Keratinocyte (primary cell): ENCODE results near the gene IL7R. TPM values are rescaled to one million over a fixed set of nuclear protein-coding genes. Genes with fewer than 3 reads are reported as not detected.
A peak's percentile ranks its signal among the peaks of the same experiment; 100 is the strongest.
"Not testable (repeated sequence)": the region's sequence is repeated elsewhere in the genome, so short reads cannot be mapped to it uniquely, and the experiment has no call there.

Source experiments
- DNase-seq: peaks from one replicate; pipeline ENCODE4 v3.0.0-alpha.2; 2011; ENCODE audit warnings: low read depth, missing footprints, low spot score
- FAIRE-seq: peaks from 2 replicates; lab custom pipeline; 2011; peaks lifted over from hg19 to GRCh38; lab: Jason Lieb, UNC
- H2AFZ ChIP-seq: 2 replicates; pipeline ENCODE4 v1.6.0; 2012; ENCODE audit warnings: low read length, control low read depth, inconsistent platforms; ENCODE audit not compliant: control insufficient read depth
- H3K27ac ChIP-seq: 2 replicates; pipeline ENCODE4 v1.5.1; 2011; ENCODE audit warnings: low read length; ENCODE audit not compliant: control insufficient read depth, insufficient read depth
- H3K27me3 ChIP-seq: 3 replicates; pipeline ENCODE4 v1.6.0; 2011; ENCODE audit warnings: low read length; ENCODE audit not compliant: control insufficient read depth, insufficient read depth; ENCODE audit errors: extremely low read depth
- H3K36me3 ChIP-seq, 2 experiments: 2 replicates in 1 of 2; 3 replicates in 1 of 2; pipeline ENCODE4 v1.5.1; 2011; ENCODE audit warnings: low read length in 2 of 2, mild to moderate bottlenecking in 1 of 2; ENCODE audit not compliant: control insufficient read depth in 2 of 2, insufficient read depth in 2 of 2; ENCODE audit errors: extremely low read depth in 1 of 2
- H3K4me1 ChIP-seq: 3 replicates; pipeline ENCODE4 v1.5.1; 2011; ENCODE audit warnings: low read length; ENCODE audit not compliant: control insufficient read depth, insufficient read depth; ENCODE audit errors: extremely low read depth
- H3K4me2 ChIP-seq: 3 replicates; pipeline ENCODE4 v1.6.0; 2011; ENCODE audit warnings: low read depth, low read length; ENCODE audit not compliant: control insufficient read depth, insufficient read depth; ENCODE audit errors: extremely low read depth
- H3K4me3 ChIP-seq, 3 experiments: fragments of 200-600 bp in 1 of 3; sonication (generic) in 1 of 3; 2 replicates in 2 of 3; 3 replicates in 1 of 3; pipeline ENCODE4 v1.5.1; 2011 to 2016; ENCODE audit warnings: low read length in 3 of 3, mild to moderate bottlenecking in 3 of 3, control low read depth in 2 of 3, inconsistent platforms in 1 of 3, low read depth in 1 of 3, mixed read lengths in 1 of 3, mixed run types in 1 of 3, moderate library complexity in 1 of 3; ENCODE audit not compliant: control insufficient read depth in 2 of 3, insufficient read depth in 2 of 3; ENCODE audit errors: extremely low read depth in 1 of 3
- H3K79me2 ChIP-seq: 2 replicates; pipeline ENCODE4 v1.6.0; 2012; ENCODE audit warnings: low read length; ENCODE audit not compliant: control insufficient read depth, insufficient read depth
- H3K9ac ChIP-seq: 3 replicates; pipeline ENCODE4 v1.6.0; 2011; ENCODE audit warnings: low read length; ENCODE audit not compliant: control insufficient read depth, insufficient read depth; ENCODE audit errors: extremely low read depth
- H3K9me1 ChIP-seq: 3 replicates; pipeline ENCODE4 v1.6.0; 2011; ENCODE audit warnings: low read length; ENCODE audit not compliant: control insufficient read depth, insufficient read depth; ENCODE audit errors: extremely low read depth
- H3K9me3 ChIP-seq: 2 replicates; pipeline ENCODE4 v1.5.1; 2012; ENCODE audit warnings: low read depth, low read length; ENCODE audit not compliant: control insufficient read depth
- H4K20me1 ChIP-seq: 3 replicates; pipeline ENCODE4 v1.6.0; 2011; ENCODE audit warnings: low read length; ENCODE audit not compliant: control insufficient read depth, insufficient read depth; ENCODE audit errors: extremely low read depth
- CTCF ChIP-seq, 3 experiments: IDR thresholded peaks in 1 of 3; conservative IDR thresholded peaks in 1 of 3; optimal IDR thresholded peaks in 1 of 3; 2 replicates in 2 of 3; 3 replicates in 1 of 3; pipeline versions ENCODE3 to v1.5.1; 2011; ENCODE audit warnings: low read length in 3 of 3, mild to moderate bottlenecking in 3 of 3, moderate library complexity in 2 of 3, control low read depth in 1 of 3, inconsistent platforms in 1 of 3; ENCODE audit not compliant: insufficient read depth in 2 of 3; ENCODE audit errors: extremely low read depth in 1 of 3
- EZH2 ChIP-seq: IDR thresholded peaks from one replicate; pipeline ENCODE4 v1.6.1; 2012; ENCODE audit warnings: inconsistent platforms, mild to moderate bottlenecking, low read length, moderate library complexity
- dilution Hi-C: fragments of 300-500 bp; cut with MboI; formaldehyde crosslinking; loops from one replicate; pipeline ENCODE4 v1.7.0; 2020; ENCODE audit warnings: low sequenced_read_pairs; ENCODE audit not compliant: extremely low pct_ligation_motif_present
- polyA plus RNA-seq, 5 experiments: library from polyadenylated mRNA; depleted of rRNA in 3 of 5; stranded (reverse) in 3 of 5; stranded (forward) in 1 of 5; unstranded in 1 of 5; fragments of >200 nt; gene quantifications; 1 replicate in 1 of 5; 2 replicates in 3 of 5; 3 replicates in 1 of 5; pipeline versions ENCODE4 v1.2.1 to v1.2.3, GENCODE V29; 2011 to 2012; ENCODE audit warnings: missing spikeins in 2 of 5, low read depth in 1 of 5, low replicate concordance in 1 of 5

IL7R gene
- polyA plus RNA-seq, 1 donor (not counting 4 experiments of a cell fraction or from before 2014, with no cell fraction given), result 4.7 TPM

GRCh38 chr5:35854248-35854647, 2.4 kb upstream of the IL7R start:
- Histone ChIP-seq H3K4me3 (no peak overlapping the region), H2AFZ (peak overlapping the region; percentile 20), H3K9me3 (no peaks in the 10 kb centered on the region), H3K9ac (no peak overlapping the region), H3K27me3 (no peaks in the 10 kb centered on the region), H4K20me1 (no peaks in the 10 kb centered on the region), H3K4me1 (peaks cover 39% of the 10 kb centered on the region), H3K9me1 (no peaks in the 10 kb centered on the region), H3K27ac (no peak overlapping the region), H3K79me2 (no peaks in the 10 kb centered on the region), H3K36me3 (no peaks in the 10 kb centered on the region), H3K4me2 (no peak overlapping the region)
- TF ChIP-seq EZH2 (no peak), CTCF (optimal IDR thresholded peaks at IDR 0.05 in 1 of 3, IDR thresholded peaks at IDR 0.05 in 1 of 3, conservative IDR thresholded peaks at IDR 0.05 in 1 of 3; ENCODE audit: extremely low read depth in 1 of 3, insufficient read depth in 2 of 3, low read length in 3 of 3) (no peak)
- dilution Hi-C loops, result no loop called here
- FAIRE-seq (no peak), DNase-seq (no peak)

DNA sequence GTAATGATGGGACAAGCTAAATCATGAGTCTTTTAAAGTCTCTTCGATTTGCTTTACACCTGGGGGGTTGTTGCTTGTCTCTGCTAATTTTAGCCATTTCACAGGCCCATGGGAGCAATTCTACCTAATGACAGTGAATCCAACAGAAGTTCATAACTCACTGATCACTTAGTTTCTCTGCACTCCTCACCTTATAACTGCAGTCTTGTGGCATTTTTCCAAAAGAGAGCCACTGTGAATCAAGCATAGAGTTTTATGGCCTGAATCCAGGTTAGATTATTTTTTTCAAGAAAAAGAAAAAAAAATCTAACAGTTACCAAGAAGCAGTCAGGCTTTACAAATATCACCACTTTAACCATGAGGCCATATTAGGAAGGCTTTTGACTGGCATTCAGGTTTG, 1.5 kb upstream of the IL7R start:
- Histone ChIP-seq H3K4me3 (no peak overlapping the region), H3K27me3 (no peaks in the 10 kb centered on the region), H3K79me2 (no peaks in the 10 kb centered on the region), H3K9me1 (no peaks in the 10 kb centered on the region), H3K4me1 (peaks cover 42% of the 10 kb centered on the region), H3K9ac (no peak overlapping the region), H3K36me3 (no peaks in the 10 kb centered on the region), H4K20me1 (no peaks in the 10 kb centered on the region), H3K4me2 (no peak overlapping the region), H2AFZ (no peak overlapping the region), H3K9me3 (no peaks in the 10 kb centered on the region), H3K27ac (no peak overlapping the region)
- FAIRE-seq (no peak), DNase-seq (no peak)
- TF ChIP-seq EZH2 (no peak), CTCF (optimal IDR thresholded peaks at IDR 0.05 in 1 of 3, IDR thresholded peaks at IDR 0.05 in 1 of 3, conservative IDR thresholded peaks at IDR 0.05 in 1 of 3; ENCODE audit: extremely low read depth in 1 of 3, insufficient read depth in 2 of 3, low read length in 3 of 3) (no peak)
- dilution Hi-C loops, result no loop called here

- Histone ChIP-seq H3K4me1 (peaks cover 40% of the 10 kb centered on the region), H2AFZ (peak overlapping the region; percentile 78), H3K9ac (peak overlapping the region; percentile 45), H3K27ac (peak overlapping the region; percentile 87), H3K4me3 (peak overlapping the region in 2 of 3 experiments; percentile 24), H3K4me2 (peak overlapping the region; percentile 79)
- H3K9me3 ChIP-seq, H3K9me1 ChIP-seq, H3K36me3 ChIP-seq, FAIRE-seq, DNase-seq, dilution Hi-C loops, H3K27me3 ChIP-seq, H4K20me1 ChIP-seq, H3K79me2 ChIP-seq: not testable (repeated sequence)
These were observed 416 bp upstream of the IL7R start for GRCh38 chr5:35856186-35856764.
